H9 (cell line): ENCODE measurements around the gene ASPA. TPM values are rescaled to one million over a fixed set of nuclear protein-coding genes. Genes with fewer than 3 reads are reported as not detected.

Experiments
- DNase-seq: peaks from one replicate; pipeline ENCODE4 v3.0.0-alpha.2; 2017
- H2AFZ ChIP-seq: one replicate; pipeline ENCODE4 v1.6.1; 2013; ENCODE audit warnings: mild to moderate bottlenecking, low read length, control low read depth, moderate library complexity
- H2AK5ac ChIP-seq: 2 replicates; pipeline ENCODE4 v1.6.1; 2013; ENCODE audit warnings: low read length, control low read depth, mixed read lengths; ENCODE audit not compliant: insufficient read length
- H2BK120ac ChIP-seq: one replicate; pipeline ENCODE4 v1.6.1; 2013; ENCODE audit warnings: low read depth, mild to moderate bottlenecking, low read length, control low read depth, inconsistent platforms; ENCODE audit not compliant: poor library complexity, severe bottlenecking
- H2BK12ac ChIP-seq: 2 replicates; pipeline ENCODE4 v1.6.1; 2013; ENCODE audit warnings: low read length, control low read depth, mixed read lengths, low read depth; ENCODE audit not compliant: insufficient read length
- H2BK15ac ChIP-seq: 2 replicates; pipeline ENCODE4 v1.6.1; 2013; ENCODE audit warnings: low read depth, low read length, control low read depth
- H2BK20ac ChIP-seq: one replicate; pipeline ENCODE4 v1.6.1; 2013; ENCODE audit warnings: low read depth, mild to moderate bottlenecking, low read length, control low read depth, inconsistent platforms; ENCODE audit not compliant: poor library complexity, severe bottlenecking
- H2BK5ac ChIP-seq: 2 replicates; pipeline ENCODE4 v1.6.1; 2013; ENCODE audit warnings: low read length, control low read depth, mixed read lengths; ENCODE audit not compliant: insufficient read length
- H3K14ac ChIP-seq: 2 replicates; pipeline ENCODE4 v1.6.1; 2013; ENCODE audit warnings: low read length, control low read depth; ENCODE audit not compliant: insufficient read depth
- H3K18ac ChIP-seq: 2 replicates; pipeline ENCODE4 v1.6.1; 2013; ENCODE audit warnings: low read depth, mild to moderate bottlenecking, mixed read lengths, low read length, control low read depth; ENCODE audit not compliant: insufficient read length
- H3K23ac ChIP-seq: 2 replicates; pipeline ENCODE4 v1.6.1; 2013; ENCODE audit warnings: low read length, control low read depth, mixed read lengths, low read depth; ENCODE audit not compliant: insufficient read length
- H3K23me2 ChIP-seq: 2 replicates; pipeline ENCODE4 v1.6.1; 2013; ENCODE audit warnings: low read depth, mild to moderate bottlenecking, mixed read lengths, low read length, control low read depth; ENCODE audit not compliant: insufficient read length, poor library complexity, severe bottlenecking
- H3K27ac ChIP-seq: 2 replicates; pipeline ENCODE4 v1.5.1; 2013; ENCODE audit warnings: low read length, control low read depth, mixed read lengths, low read depth; ENCODE audit not compliant: insufficient read length
- H3K27me3 ChIP-seq: 2 replicates; pipeline ENCODE4 v1.6.1; 2013; ENCODE audit warnings: low read length, control low read depth, inconsistent platforms; ENCODE audit not compliant: insufficient read depth
- H3K4ac ChIP-seq: 2 replicates; pipeline ENCODE4 v1.6.1; 2013; ENCODE audit warnings: low read depth, mild to moderate bottlenecking, control low read depth, inconsistent platforms, low read length, moderate library complexity
- H3K4me1 ChIP-seq: 2 replicates; pipeline ENCODE4 v1.6.1; 2013; ENCODE audit warnings: low read length, control low read depth, inconsistent platforms; ENCODE audit not compliant: insufficient read depth
- H3K4me2 ChIP-seq: 2 replicates; pipeline ENCODE4 v1.6.1; 2013; ENCODE audit warnings: low read length, control low read depth, mixed read lengths; ENCODE audit not compliant: insufficient read length, insufficient read depth
- H3K56ac ChIP-seq: 2 replicates; pipeline ENCODE4 v1.6.1; 2013; ENCODE audit warnings: low read depth, mild to moderate bottlenecking, mixed read lengths, low read length, control low read depth; ENCODE audit not compliant: insufficient read length
- H3K79me1 ChIP-seq: 2 replicates; pipeline ENCODE4 v1.6.1; 2013; ENCODE audit warnings: low read depth, mild to moderate bottlenecking, moderate library complexity, low read length, control low read depth, inconsistent platforms; ENCODE audit not compliant: insufficient read depth, poor library complexity, severe bottlenecking
- H3K79me2 ChIP-seq: 2 replicates; pipeline ENCODE4 v1.6.1; 2013; ENCODE audit warnings: low read length, control low read depth, inconsistent platforms; ENCODE audit not compliant: insufficient read depth
- H3K9ac ChIP-seq: 2 replicates; pipeline ENCODE4 v1.6.1; 2013; ENCODE audit warnings: low read length, control low read depth, mixed read lengths; ENCODE audit not compliant: insufficient read length; ENCODE audit errors: extremely low read depth
- H3K9me3 ChIP-seq: one replicate; pipeline ENCODE4 v1.6.1; 2013; ENCODE audit warnings: low read depth, low read length, inconsistent platforms; ENCODE audit not compliant: control insufficient read depth
- H3T11ph ChIP-seq: one replicate; pipeline ENCODE4 v1.6.1; 2013; ENCODE audit warnings: mild to moderate bottlenecking, low read length, control low read depth, inconsistent platforms
- H4K20me1 ChIP-seq: one replicate; pipeline ENCODE4 v1.6.1; 2013; ENCODE audit not compliant: control insufficient read depth, insufficient read length, insufficient read depth
- H4K5ac ChIP-seq: 2 replicates; pipeline ENCODE4 v1.6.1; 2013; ENCODE audit warnings: low read depth, mild to moderate bottlenecking, mixed read lengths, low read length, control low read depth; ENCODE audit not compliant: insufficient read length
- H4K8ac ChIP-seq: replicated peaks from 2 replicates; pipeline ENCODE4 v1.6.1; 2013; ENCODE audit warnings: low read length, control low read depth, mixed read lengths, low read depth; ENCODE audit not compliant: insufficient read length
- H4K91ac ChIP-seq: 2 replicates; pipeline ENCODE4 v1.6.1; 2013; ENCODE audit warnings: low read depth, mild to moderate bottlenecking, moderate library complexity, mixed read lengths, low read length, control low read depth; ENCODE audit not compliant: insufficient read length
- H3K27ac Mint-ChIP-seq, 3 experiments: 2 replicates in 2 of 3; 3 replicates in 1 of 3; pipeline ENCODE4 v1.8.0; 2020 to 2021; ENCODE audit warnings: mixed read lengths in 3 of 3, mild to moderate bottlenecking in 1 of 3, moderate library complexity in 1 of 3
- H3K27me3 Mint-ChIP-seq: 2 replicates; pipeline ENCODE4 v1.8.0; 2021; ENCODE audit warnings: low read depth, mild to moderate bottlenecking, moderate library complexity, mixed read lengths
- H3K36me3 Mint-ChIP-seq, 3 experiments: 2 replicates in 2 of 3; 3 replicates in 1 of 3; pipeline ENCODE4 v1.8.0; 2020 to 2021; ENCODE audit warnings: low read depth in 3 of 3, mixed read lengths in 3 of 3; ENCODE audit not compliant: insufficient read depth in 1 of 3
- H3K4me1 Mint-ChIP-seq, 2 experiments: 2 replicates each; pipeline ENCODE4 v1.8.0; 2020; ENCODE audit warnings: mixed read lengths in 2 of 2
- H3K4me3 Mint-ChIP-seq, 2 experiments: 2 replicates in 1 of 2; 3 replicates in 1 of 2; pipeline ENCODE4 v1.8.0; 2020 to 2021; ENCODE audit warnings: mild to moderate bottlenecking in 2 of 2, mixed read lengths in 2 of 2, moderate library complexity in 1 of 2
- H3K9me3 Mint-ChIP-seq, 2 experiments: 2 replicates in 1 of 2; 3 replicates in 1 of 2; pipeline ENCODE4 v1.8.0; 2020; ENCODE audit warnings: mild to moderate bottlenecking in 2 of 2, mixed read lengths in 2 of 2, moderate library complexity in 1 of 2
- CTCF ChIP-seq: fragments of 200-600 bp; sonication (generic); conservative IDR thresholded peaks from 3 replicates; pipeline ENCODE4 v1.8.0; 2021; ENCODE audit warnings: antibody characterized with exemption, mild to moderate bottlenecking
- WGBS: extraction: QIAGEN DNeasy Blood & Tissue Kit; methylation state at CpG from one replicate; pipeline ENCODE4 v1.1.7; 2013; ENCODE audit warnings: missing lambda C conversion rate, low lambda C conversion rate, mixed read lengths; ENCODE audit not compliant: insufficient read length; ENCODE audit errors: extremely low coverage; 5-methylcytosine and 5-hydroxymethylcytosine counted together
- total RNA-seq: library from RNA; stranded (reverse); gene quantifications from 2 replicates; pipeline ENCODE4 v1.2.1, GENCODE V29; 2021

Gene ASPA
- total RNA-seq, 1 experiment from 2014 or later: not detected

GRCh38 chr17:3485481-3486068 is 9.8 kb downstream of the ASPA start:
- Mint-ChIP-seq H3K27ac (peak overlapping the region in 1 of 3 experiments; percentile 7; a peak in 1 of 7 replicates), H3K9me3 (no peaks in the 10 kb centered on the region), H3K36me3 (no peaks in the 10 kb centered on the region), H3K27me3 (no peaks in the 10 kb centered on the region; the same call in 1 of the 2 replicates), H3K4me1 (peaks cover 48 to 62% of the 10 kb centered on the region in 2 experiments), H3K4me3 (no peak overlapping the region)
- no peak overlapping the region for H3K56ac ChIP-seq
- H2BK20ac ChIP-seq: no peak overlapping the region
- no peak for TF ChIP-seq CTCF
- H4K91ac ChIP-seq: no peak overlapping the region
- no peaks in the 10 kb centered on the region for H3K23me2 ChIP-seq
- H4K20me1 ChIP-seq: no peaks in the 10 kb centered on the region
- no peak for DNase-seq
- H3K14ac ChIP-seq: no peak overlapping the region
- no peak overlapping the region for H2BK5ac ChIP-seq
- H4K5ac ChIP-seq: no peak overlapping the region
- no peak overlapping the region for H2AK5ac ChIP-seq
- H3K9ac ChIP-seq: no peak overlapping the region
- no peak overlapping the region for H2BK12ac ChIP-seq
- no CpG with 5 or more reads among the region's 8 CpGs for WGBS
- H2BK120ac ChIP-seq: no peak overlapping the region
- no peak overlapping the region for H3K18ac ChIP-seq
- no peak overlapping the region for H3K4ac ChIP-seq
- H2AFZ ChIP-seq: no peak overlapping the region
- H3K23ac ChIP-seq: no peak overlapping the region
- H3K79me2 ChIP-seq: no peaks in the 10 kb centered on the region
- no peaks in the 10 kb centered on the region for H3K27me3 ChIP-seq
- H2BK15ac ChIP-seq: no peak overlapping the region
- no peak overlapping the region for H3K4me2 ChIP-seq
- no peaks in the 10 kb centered on the region for H3K79me1 ChIP-seq
- H3T11ph ChIP-seq: no peak overlapping the region
- peaks cover 7% of the 10 kb centered on the region; the same call in 1 of the 2 replicates for H3K4me1 ChIP-seq
- H3K9me3 ChIP-seq: no peaks in the 10 kb centered on the region
- H4K8ac ChIP-seq: no peak overlapping the region
- no peak overlapping the region for H3K27ac ChIP-seq
